Lower lobe of right lung (tissue), 2 donors: ENCODE data around the gene POU6F2. TPM values are rescaled to one million over a fixed set of nuclear protein-coding genes. Genes with fewer than 3 reads are reported as not detected.

Source experiments
- ATAC-seq, 2 donors: fragments of 200-7000 bp; cut with Tn5 transposase; one replicate each; pipeline ENCODE4 v1.9.1; 2020 to 2022; ENCODE audit warnings: mild to moderate bottlenecking in 2 of 2, moderate library complexity in 2 of 2
- DNase-seq: peaks from one replicate; pipeline ENCODE4 v3.0.0-alpha.2; 2020
- H3K27ac ChIP-seq: fragments of 200-600 bp; one replicate; pipeline ENCODE4 v1.8.0; 2022
- H3K27me3 ChIP-seq: fragments of 200-600 bp; one replicate; pipeline ENCODE4 v1.8.0; 2022; ENCODE audit warnings: low read depth
- H3K36me3 ChIP-seq: fragments of 200-600 bp; one replicate; pipeline ENCODE4 v1.8.0; 2022; ENCODE audit warnings: mild to moderate bottlenecking
- H3K4me1 ChIP-seq: fragments of 200-600 bp; one replicate; pipeline ENCODE4 v1.8.0; 2022
- H3K4me3 ChIP-seq: fragments of 200-600 bp; one replicate; pipeline ENCODE4 v1.8.0; 2022; ENCODE audit warnings: mild to moderate bottlenecking
- H3K9me3 ChIP-seq: fragments of 200-600 bp; one replicate; pipeline ENCODE4 v1.8.0; 2022
- intact Hi-C: fragments of 100-400 bp; cut with DNase I; formaldehyde crosslinking; loops from one replicate; pipeline ENCODE4 v1.11.0; 2022
- total RNA-seq: library from RNA; stranded (reverse); fragmentation: NEBNext Ultra II Directional; extraction: Animal tissue kit (Norgen Biotek cat#: 25700); gene quantifications from one replicate; pipeline ENCODE4 v1.2.1, GENCODE V29; 2021
- TF ChIP-seq, protein P1 (sequence below): fragments of 200-600 bp; IDR thresholded peaks from one replicate; pipeline ENCODE4 v1.8.0; 2022; ENCODE audit warnings: antibody characterized with exemption, mild to moderate bottlenecking
- donor health status: DM: no; HTN: yes; CAD: no; lungs with severe emphysema.

POU6F2 gene
- total RNA-seq, 1 donor from 2014 or later: not detected

DNA sequence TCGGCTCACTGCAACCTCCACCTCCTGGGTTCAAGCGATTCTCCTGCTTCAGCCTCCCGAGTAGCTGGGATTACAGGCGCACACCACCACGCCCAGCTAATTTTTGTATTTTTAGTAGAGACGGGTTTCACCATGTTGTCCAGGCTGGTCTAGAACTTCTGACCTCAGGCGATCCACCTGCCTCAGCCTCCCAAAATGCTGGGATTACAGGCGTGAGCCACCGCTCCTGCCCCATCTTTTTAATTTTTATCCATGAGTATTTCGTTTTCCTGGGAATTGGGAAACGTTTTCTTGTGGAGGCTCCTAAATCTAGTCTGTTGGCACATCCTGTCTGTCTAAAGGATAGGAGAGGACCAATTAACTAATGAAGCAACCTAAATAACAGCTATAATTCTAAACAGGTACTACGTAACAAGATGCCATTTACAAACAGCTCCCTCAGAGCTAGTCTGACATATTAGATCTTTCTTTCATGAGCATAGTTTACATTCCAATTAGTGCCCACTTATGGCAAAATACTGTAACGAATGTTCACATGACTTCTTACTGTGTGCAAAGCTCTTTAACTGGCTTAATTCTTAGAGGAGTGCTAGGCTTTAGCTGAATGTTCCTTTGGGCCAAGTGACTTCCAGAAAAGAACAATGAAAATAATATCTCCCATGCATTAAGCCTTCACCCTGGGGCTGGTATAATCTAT, 437.5 kb downstream of the POU6F2 start:
- peaks cover 15% of the 10 kb centered on the region for H3K4me1 ChIP-seq
- DNase-seq: no peak
- H3K27ac ChIP-seq: no peak overlapping the region
- H3K4me3 ChIP-seq: peak overlapping the region; percentile 63
- TF ChIP-seq, protein P1, sequence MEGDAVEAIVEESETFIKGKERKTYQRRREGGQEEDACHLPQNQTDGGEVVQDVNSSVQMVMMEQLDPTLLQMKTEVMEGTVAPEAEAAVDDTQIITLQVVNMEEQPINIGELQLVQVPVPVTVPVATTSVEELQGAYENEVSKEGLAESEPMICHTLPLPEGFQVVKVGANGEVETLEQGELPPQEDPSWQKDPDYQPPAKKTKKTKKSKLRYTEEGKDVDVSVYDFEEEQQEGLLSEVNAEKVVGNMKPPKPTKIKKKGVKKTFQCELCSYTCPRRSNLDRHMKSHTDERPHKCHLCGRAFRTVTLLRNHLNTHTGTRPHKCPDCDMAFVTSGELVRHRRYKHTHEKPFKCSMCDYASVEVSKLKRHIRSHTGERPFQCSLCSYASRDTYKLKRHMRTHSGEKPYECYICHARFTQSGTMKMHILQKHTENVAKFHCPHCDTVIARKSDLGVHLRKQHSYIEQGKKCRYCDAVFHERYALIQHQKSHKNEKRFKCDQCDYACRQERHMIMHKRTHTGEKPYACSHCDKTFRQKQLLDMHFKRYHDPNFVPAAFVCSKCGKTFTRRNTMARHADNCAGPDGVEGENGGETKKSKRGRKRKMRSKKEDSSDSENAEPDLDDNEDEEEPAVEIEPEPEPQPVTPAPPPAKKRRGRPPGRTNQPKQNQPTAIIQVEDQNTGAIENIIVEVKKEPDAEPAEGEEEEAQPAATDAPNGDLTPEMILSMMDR: no peak
- intact Hi-C loops: no loop called here
- H3K9me3 ChIP-seq: no peaks in the 10 kb centered on the region
- ATAC-seq: no peak
- H3K36me3 ChIP-seq: no peaks in the 10 kb centered on the region
- peaks cover 4% of the 10 kb centered on the region for H3K27me3 ChIP-seq

DNA sequence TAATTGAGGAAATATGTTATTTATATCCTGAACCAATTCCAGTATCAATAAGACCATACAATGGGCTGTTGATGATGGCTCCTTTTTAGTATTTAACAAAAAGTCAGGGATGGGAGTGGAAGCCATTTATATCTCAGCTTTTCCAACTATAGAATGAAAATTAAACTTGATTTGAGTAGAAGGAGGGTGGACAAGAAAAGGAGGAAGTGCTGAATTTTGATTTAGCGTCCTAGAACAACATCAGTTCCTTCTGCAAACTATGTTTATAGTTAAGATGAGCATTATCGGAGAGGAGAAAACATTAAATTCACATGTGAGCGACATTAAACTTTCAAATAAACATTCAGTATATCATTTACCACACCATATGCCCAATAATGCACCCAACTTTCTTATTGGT, 439.2 kb downstream of the POU6F2 start:
- peaks cover 4% of the 10 kb centered on the region for H3K27me3 ChIP-seq
- intact Hi-C loops: no loop called here
- H3K36me3 ChIP-seq: no peaks in the 10 kb centered on the region
- no peak for ATAC-seq
- H3K27ac ChIP-seq: no peak overlapping the region
- H3K4me3 ChIP-seq: no peak overlapping the region
- H3K4me1 ChIP-seq: peaks cover 15% of the 10 kb centered on the region
- TF ChIP-seq, protein P1: no peak
- H3K9me3 ChIP-seq: no peaks in the 10 kb centered on the region
- no peak for DNase-seq

DNA sequence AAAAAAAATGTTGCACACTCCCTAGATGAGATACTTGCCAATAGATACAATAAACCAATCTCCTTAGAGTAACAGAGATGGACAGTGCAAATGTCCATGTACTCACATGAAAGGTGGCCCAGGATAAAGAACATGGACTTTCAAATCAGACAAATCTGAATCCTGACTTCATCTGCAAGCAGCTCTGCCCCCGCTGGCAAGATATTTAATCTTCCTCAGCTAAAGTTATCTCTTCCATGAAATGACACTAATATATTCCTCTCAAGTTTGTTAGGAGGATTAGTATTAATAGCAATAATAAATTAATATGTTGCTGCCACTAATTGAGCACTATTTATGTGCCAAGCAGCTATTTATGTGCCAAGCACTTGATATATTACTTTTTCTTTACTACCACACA, 439.9 kb downstream of the POU6F2 start:
- TF ChIP-seq, protein P1: no peak
- Histone ChIP-seq H3K4me1 (peaks cover 15% of the 10 kb centered on the region), H3K9me3 (no peaks in the 10 kb centered on the region), H3K36me3 (no peaks in the 10 kb centered on the region), H3K27ac (no peak overlapping the region), H3K27me3 (peaks cover 4% of the 10 kb centered on the region), H3K4me3 (no peak overlapping the region)
- no peak for ATAC-seq
- intact Hi-C loops: no loop called here
- DNase-seq: no peak

DNA sequence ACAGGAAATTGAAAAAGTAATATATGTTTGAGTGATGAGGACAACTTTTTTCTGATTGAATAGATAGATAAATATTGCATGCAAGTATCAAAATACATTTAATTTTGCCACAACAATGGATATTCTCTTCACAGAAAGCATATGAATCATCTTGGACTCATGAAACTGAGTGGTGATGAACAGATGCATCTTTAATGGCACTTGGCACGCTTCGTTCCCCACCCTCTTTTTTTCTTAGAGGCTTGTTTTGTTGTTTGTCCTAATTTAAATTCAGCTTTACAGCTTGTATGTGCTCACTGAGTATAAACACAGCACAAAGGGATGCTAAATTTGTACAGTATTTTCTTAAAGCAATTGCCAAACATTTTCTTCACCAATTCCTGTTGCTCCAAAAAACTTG, 443.5 kb downstream of the POU6F2 start:
- no peak for ATAC-seq
- Histone ChIP-seq H3K36me3 (no peaks in the 10 kb centered on the region), H3K9me3 (no peaks in the 10 kb centered on the region), H3K4me1 (no peaks in the 10 kb centered on the region), H3K27ac (no peak overlapping the region), H3K4me3 (no peak overlapping the region), H3K27me3 (peaks cover 3% of the 10 kb centered on the region)
- intact Hi-C loops: no loop called here
- TF ChIP-seq, protein P1: no peak
- DNase-seq: no peak

DNA sequence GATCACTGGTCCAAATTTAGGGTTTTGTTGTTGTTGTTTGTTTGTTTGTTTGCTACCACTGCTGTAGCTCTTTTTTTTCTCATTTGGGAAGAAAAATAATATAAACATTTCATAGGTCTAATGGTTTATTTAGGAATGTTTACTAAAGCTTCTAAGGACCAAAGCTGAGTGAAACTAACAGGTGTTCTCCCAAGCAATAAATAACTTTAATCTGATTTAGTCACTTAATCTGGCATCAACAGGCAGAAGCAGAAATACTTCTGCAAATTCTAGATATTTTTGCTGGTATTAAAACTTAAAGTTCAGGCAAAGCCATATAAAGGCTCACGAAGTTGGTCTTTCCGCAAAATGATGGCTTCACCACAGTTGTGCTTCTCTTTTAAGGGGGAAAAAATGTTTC, 444.0 kb downstream of the POU6F2 start:
- TF ChIP-seq, protein P1: no peak
- no peaks in the 10 kb centered on the region for H3K9me3 ChIP-seq
- H3K4me1 ChIP-seq: no peaks in the 10 kb centered on the region
- DNase-seq (no peak), ATAC-seq (no peak)
- no peaks in the 10 kb centered on the region for H3K27me3 ChIP-seq
- H3K4me3 ChIP-seq: no peak overlapping the region
- no peaks in the 10 kb centered on the region for H3K36me3 ChIP-seq
- no peak overlapping the region for H3K27ac ChIP-seq
- intact Hi-C loops: no loop called here
